ENCODE measurements around the gene ZEB2.

Gene ZEB2

DNA sequence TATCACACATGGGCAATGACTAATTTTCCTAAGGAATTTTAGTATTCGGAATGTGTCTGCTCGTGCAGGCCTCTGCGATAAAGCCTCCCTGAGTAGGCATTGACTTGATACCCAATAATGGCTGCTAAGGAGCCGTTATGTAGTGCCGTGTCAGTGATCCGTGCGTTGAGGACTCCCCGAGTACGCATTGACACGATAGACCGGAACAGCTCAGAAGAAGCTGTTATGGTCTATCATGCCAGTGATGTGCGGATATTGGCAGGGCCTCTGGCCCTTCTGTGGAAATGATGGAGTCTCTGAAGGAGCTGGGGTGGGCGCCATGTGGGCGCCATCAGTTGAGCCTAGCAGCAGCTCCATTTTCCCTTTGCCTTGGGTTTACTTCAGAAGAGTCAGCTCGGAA, 29.1 kb downstream of the ZEB2 start:
- Histone ChIP-seq H3K9ac (ENCODE audit: low read depth, low read length, poor library complexity, severe bottlenecking) (no peak overlapping the region), H2AFZ (ENCODE audit: low read length) (no peak overlapping the region), H3K79me2 (ENCODE audit: insufficient read depth, low read length) (peaks cover 34% of the 10 kb centered on the region), H3K36me3 (ENCODE audit: insufficient read depth, low read length) (peaks cover 2% of the 10 kb centered on the region; the same call in 1 of the 2 replicates), H3K27me3 (ENCODE audit: insufficient read depth, low read length, poor library complexity, severe bottlenecking) (no peaks in the 10 kb centered on the region), H3F3A (ENCODE audit: low read depth) (no peaks in the 10 kb centered on the region), H3K9me2 (replicated peaks; ENCODE audit: low read depth, low read length) (no peaks in the 10 kb centered on the region), H3K4me2 (ENCODE audit: low read depth, low read length, poor library complexity, severe bottlenecking) (no peak overlapping the region), H3K4me1 (ENCODE audit: insufficient read depth, low read length, poor library complexity, severe bottlenecking) (peaks cover 7% of the 10 kb centered on the region), H3K4me3 (ENCODE audit: low read length, poor library complexity, severe bottlenecking) (no peak overlapping the region), H4K20me1 (ENCODE audit: insufficient read depth, low read length, poor library complexity, severe bottlenecking) (peaks cover 3% of the 10 kb centered on the region), H3K9me3 (ENCODE audit: insufficient read depth, low read depth, low read length) (no peaks in the 10 kb centered on the region)
- TF ChIP-seq EZH2phosphoT487 (IDR thresholded peaks at IDR 0.05; ENCODE audit: borderline replicate concordance) = no peak
- TF ChIP-seq, protein P1, sequence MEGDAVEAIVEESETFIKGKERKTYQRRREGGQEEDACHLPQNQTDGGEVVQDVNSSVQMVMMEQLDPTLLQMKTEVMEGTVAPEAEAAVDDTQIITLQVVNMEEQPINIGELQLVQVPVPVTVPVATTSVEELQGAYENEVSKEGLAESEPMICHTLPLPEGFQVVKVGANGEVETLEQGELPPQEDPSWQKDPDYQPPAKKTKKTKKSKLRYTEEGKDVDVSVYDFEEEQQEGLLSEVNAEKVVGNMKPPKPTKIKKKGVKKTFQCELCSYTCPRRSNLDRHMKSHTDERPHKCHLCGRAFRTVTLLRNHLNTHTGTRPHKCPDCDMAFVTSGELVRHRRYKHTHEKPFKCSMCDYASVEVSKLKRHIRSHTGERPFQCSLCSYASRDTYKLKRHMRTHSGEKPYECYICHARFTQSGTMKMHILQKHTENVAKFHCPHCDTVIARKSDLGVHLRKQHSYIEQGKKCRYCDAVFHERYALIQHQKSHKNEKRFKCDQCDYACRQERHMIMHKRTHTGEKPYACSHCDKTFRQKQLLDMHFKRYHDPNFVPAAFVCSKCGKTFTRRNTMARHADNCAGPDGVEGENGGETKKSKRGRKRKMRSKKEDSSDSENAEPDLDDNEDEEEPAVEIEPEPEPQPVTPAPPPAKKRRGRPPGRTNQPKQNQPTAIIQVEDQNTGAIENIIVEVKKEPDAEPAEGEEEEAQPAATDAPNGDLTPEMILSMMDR (conservative IDR thresholded peaks at IDR 0.05; ENCODE audit: low read length) = no peak

DNA sequence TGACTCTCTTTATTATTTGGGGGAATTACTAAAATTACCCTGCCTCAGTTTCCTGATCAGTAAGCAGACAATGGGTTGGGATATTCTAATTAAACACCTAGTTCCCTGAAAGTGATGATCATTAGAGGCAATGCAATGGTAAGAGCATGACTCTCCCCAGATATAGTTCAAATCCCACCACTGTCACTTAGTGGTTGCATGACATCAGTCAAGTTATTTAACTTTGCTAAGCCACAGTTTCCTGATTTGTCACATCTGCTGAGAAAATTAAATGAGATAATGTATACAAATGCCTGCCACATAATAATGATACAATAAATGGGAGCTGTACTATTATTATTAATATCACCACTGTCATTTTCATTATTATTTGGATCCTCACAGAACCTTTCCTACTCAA, 29.9 kb downstream of the ZEB2 start:
- TF ChIP-seq EZH2phosphoT487 (IDR thresholded peaks at IDR 0.05; ENCODE audit: borderline replicate concordance) = no peak
- TF ChIP-seq, protein P1 (conservative IDR thresholded peaks at IDR 0.05; ENCODE audit: low read length) = no peak
- H3K9ac ChIP-seq (ENCODE audit: low read depth, low read length, poor library complexity, severe bottlenecking) = no peak overlapping the region
- peaks cover 7% of the 10 kb centered on the region for H3K4me1 ChIP-seq (ENCODE audit: insufficient read depth, low read length, poor library complexity, severe bottlenecking)
- peaks cover 3% of the 10 kb centered on the region for H4K20me1 ChIP-seq (ENCODE audit: insufficient read depth, low read length, poor library complexity, severe bottlenecking)
- peaks cover 2% of the 10 kb centered on the region; the same call in 1 of the 2 replicates for H3K36me3 ChIP-seq (ENCODE audit: insufficient read depth, low read length)
- H3K9me3 ChIP-seq (ENCODE audit: insufficient read depth, low read depth, low read length) = no peaks in the 10 kb centered on the region
- H3K4me2 ChIP-seq (ENCODE audit: low read depth, low read length, poor library complexity, severe bottlenecking) = no peak overlapping the region
- H3K4me3 ChIP-seq (ENCODE audit: low read length, poor library complexity, severe bottlenecking) = no peak overlapping the region
- H3F3A ChIP-seq (ENCODE audit: low read depth) = no peaks in the 10 kb centered on the region
- H3K79me2 ChIP-seq (ENCODE audit: insufficient read depth, low read length) = peaks cover 26% of the 10 kb centered on the region
- H3K9me2 ChIP-seq (replicated peaks; ENCODE audit: low read depth, low read length) = no peaks in the 10 kb centered on the region
- H2AFZ ChIP-seq (ENCODE audit: low read length) = no peak overlapping the region
- H3K27me3 ChIP-seq (ENCODE audit: insufficient read depth, low read length, poor library complexity, severe bottlenecking) = no peaks in the 10 kb centered on the region

DNA sequence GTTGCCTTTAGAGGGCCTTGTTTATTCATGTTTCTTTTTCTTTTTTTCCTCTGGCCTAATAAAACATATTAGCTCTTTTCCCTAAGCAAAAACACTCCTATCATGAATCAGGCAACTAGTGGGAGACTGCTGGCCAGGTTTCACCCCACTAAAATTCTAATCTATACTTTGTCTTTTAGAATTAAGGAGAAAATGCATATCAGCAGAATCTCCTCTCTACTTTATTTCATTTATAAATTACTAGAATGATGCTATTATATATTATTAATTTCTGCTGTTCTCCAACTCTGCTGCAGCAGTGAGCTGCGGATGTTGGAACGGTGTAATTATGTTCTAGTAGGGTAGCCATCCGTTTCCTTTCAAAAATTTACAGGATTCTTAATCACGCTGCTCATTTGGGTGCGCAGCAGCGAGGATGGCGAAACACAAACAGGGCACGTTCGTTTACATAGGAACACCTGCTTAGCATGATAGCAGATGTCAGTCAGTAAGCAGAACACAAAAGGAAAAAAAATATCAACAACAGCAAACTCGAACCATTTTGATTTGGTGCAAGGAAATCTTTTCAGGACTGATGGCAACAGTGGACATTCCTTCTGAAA, 30.5 kb downstream of the ZEB2 start:
- no peaks in the 10 kb centered on the region for H3K9me2 ChIP-seq (replicated peaks; ENCODE audit: low read depth, low read length)
- H3K27me3 ChIP-seq (ENCODE audit: insufficient read depth, low read length, poor library complexity, severe bottlenecking) = no peaks in the 10 kb centered on the region
- H3K9ac ChIP-seq (ENCODE audit: low read depth, low read length, poor library complexity, severe bottlenecking) = no peak overlapping the region
- no peak overlapping the region for H3K4me3 ChIP-seq (ENCODE audit: low read length, poor library complexity, severe bottlenecking)
- H3K79me2 ChIP-seq (ENCODE audit: insufficient read depth, low read length) = peaks cover 28% of the 10 kb centered on the region
- H3K36me3 ChIP-seq (ENCODE audit: insufficient read depth, low read length) = peaks cover 2% of the 10 kb centered on the region; the same call in 1 of the 2 replicates
- no peak overlapping the region for H3K4me2 ChIP-seq (ENCODE audit: low read depth, low read length, poor library complexity, severe bottlenecking)
- H4K20me1 ChIP-seq (ENCODE audit: insufficient read depth, low read length, poor library complexity, severe bottlenecking) = peaks cover 3% of the 10 kb centered on the region
- peaks cover 7% of the 10 kb centered on the region for H3K4me1 ChIP-seq (ENCODE audit: insufficient read depth, low read length, poor library complexity, severe bottlenecking)
- H2AFZ ChIP-seq (ENCODE audit: low read length) = no peak overlapping the region
- H3K9me3 ChIP-seq (ENCODE audit: insufficient read depth, low read depth, low read length) = no peaks in the 10 kb centered on the region
- H3F3A ChIP-seq (ENCODE audit: low read depth) = no peaks in the 10 kb centered on the region
- TF ChIP-seq EZH2phosphoT487 (IDR thresholded peaks at IDR 0.05; ENCODE audit: borderline replicate concordance) = no peak
- TF ChIP-seq, protein P1 (conservative IDR thresholded peaks at IDR 0.05; ENCODE audit: low read length) = no peak

Data from Loucy (cell line).